Activated CD8-positive, alpha-beta T cell treated with anti-CD3 and anti-CD28 coated beads for 36 hours (primary cell): ENCODE results near the gene PAPSS2. TPM values are rescaled to one million over a fixed set of nuclear protein-coding genes. Genes with fewer than 3 reads are reported as not detected.
"Not testable (repeated sequence)": the region's sequence is repeated elsewhere in the genome, so short reads cannot be mapped to it uniquely, and the experiment has no call there.

ENCODE experiments used
- ATAC-seq: fragments of 200-7000 bp; cut with Tn5 transposase; one replicate; pipeline ENCODE4 v1.10.0; 2021; ENCODE audit warnings: mild to moderate bottlenecking, moderate library complexity
- CTCF ChIA-PET: fragments of 350-600 bp; sonication (Branson Sonifier 250); formaldehyde crosslinking; loops from one replicate; lab custom pipeline; 2021; ENCODE audit warnings: antibody characterized with exemption; lab: Charles Lee
- POLR2A ChIA-PET: fragments of 350-600 bp; sonication (Branson Sonifier 250); formaldehyde crosslinking; loops from one replicate; lab custom pipeline; 2021; ENCODE audit warnings: antibody characterized with exemption; lab: Charles Lee
- DNase-seq: peaks from one replicate; pipeline ENCODE4 v3.0.0-alpha.2; 2020
- H3K27ac Mint-ChIP-seq: one replicate; pipeline ENCODE4 v1.8.0; 2021; ENCODE audit warnings: mild to moderate bottlenecking, mixed read lengths
- H3K27me3 Mint-ChIP-seq: one replicate; pipeline ENCODE4 v1.8.0; 2021; ENCODE audit warnings: mixed read lengths
- H3K36me3 Mint-ChIP-seq: one replicate; pipeline ENCODE4 v1.8.0; 2021; ENCODE audit warnings: low read depth, mixed read lengths
- H3K4me1 Mint-ChIP-seq: one replicate; pipeline ENCODE4 v1.8.0; 2021; ENCODE audit warnings: low read depth, mixed read lengths
- H3K4me3 Mint-ChIP-seq: one replicate; pipeline ENCODE4 v1.8.0; 2021; ENCODE audit warnings: mild to moderate bottlenecking, moderate library complexity, mixed read lengths
- H3K9me3 Mint-ChIP-seq: one replicate; pipeline ENCODE4 v1.8.0; 2021; ENCODE audit warnings: mixed read lengths
- intact Hi-C: fragments of 100-400 bp; cut with micrococcal nuclease; formaldehyde crosslinking; loops from one replicate; pipeline ENCODE4 v1.10.0; 2022
- total RNA-seq, 2 experiments: library from RNA; stranded (reverse); gene quantifications; one replicate each; pipeline ENCODE4 v1.2.3, GENCODE V29; 2021
- TF ChIP-seq, protein P1 (sequence below): fragments of 200-600 bp; IDR thresholded peaks from one replicate; pipeline ENCODE4 v1.8.0; 2022; ENCODE audit warnings: antibody characterized with exemption, mild to moderate bottlenecking

The PAPSS2 gene
- total RNA-seq, 2 experiments from 2014 or later, result 0.14 to 0.20 TPM

DNA sequence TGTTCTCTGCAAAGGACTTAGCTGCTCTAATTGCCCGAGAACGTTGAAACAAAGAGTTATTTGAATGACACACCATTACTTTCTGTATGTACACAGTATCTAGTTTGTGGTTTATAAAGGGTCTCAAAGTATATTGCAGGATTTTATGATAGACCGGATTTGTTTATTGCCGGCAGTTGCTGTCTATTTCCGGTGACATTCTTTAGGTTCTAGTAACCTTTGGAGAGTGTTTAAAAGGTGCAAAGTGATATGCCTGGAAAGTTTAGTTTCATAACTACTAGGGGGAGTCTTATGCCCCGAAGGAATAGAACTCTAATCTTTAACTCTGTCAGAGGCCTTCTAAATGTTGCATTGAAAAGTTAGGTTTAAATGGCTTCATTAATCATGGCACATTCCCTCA is 63.8 kb downstream of the PAPSS2 start:
- TF ChIP-seq, protein P1, sequence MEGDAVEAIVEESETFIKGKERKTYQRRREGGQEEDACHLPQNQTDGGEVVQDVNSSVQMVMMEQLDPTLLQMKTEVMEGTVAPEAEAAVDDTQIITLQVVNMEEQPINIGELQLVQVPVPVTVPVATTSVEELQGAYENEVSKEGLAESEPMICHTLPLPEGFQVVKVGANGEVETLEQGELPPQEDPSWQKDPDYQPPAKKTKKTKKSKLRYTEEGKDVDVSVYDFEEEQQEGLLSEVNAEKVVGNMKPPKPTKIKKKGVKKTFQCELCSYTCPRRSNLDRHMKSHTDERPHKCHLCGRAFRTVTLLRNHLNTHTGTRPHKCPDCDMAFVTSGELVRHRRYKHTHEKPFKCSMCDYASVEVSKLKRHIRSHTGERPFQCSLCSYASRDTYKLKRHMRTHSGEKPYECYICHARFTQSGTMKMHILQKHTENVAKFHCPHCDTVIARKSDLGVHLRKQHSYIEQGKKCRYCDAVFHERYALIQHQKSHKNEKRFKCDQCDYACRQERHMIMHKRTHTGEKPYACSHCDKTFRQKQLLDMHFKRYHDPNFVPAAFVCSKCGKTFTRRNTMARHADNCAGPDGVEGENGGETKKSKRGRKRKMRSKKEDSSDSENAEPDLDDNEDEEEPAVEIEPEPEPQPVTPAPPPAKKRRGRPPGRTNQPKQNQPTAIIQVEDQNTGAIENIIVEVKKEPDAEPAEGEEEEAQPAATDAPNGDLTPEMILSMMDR, result no peak
- CTCF ChIA-PET, result no interaction called here
- intact Hi-C loops, result no loop called here
- ATAC-seq (no peak), DNase-seq (no peak)
- POLR2A ChIA-PET, result no interaction called here
- no peaks in the 10 kb centered on the region for H3K36me3 Mint-ChIP-seq
- peaks cover 13% of the 10 kb centered on the region for H3K27me3 Mint-ChIP-seq
- no peak overlapping the region for H3K4me3 Mint-ChIP-seq
- no peak overlapping the region for H3K27ac Mint-ChIP-seq
- H3K4me1 Mint-ChIP-seq, result no peaks in the 10 kb centered on the region
- no peaks in the 10 kb centered on the region for H3K9me3 Mint-ChIP-seq

DNA sequence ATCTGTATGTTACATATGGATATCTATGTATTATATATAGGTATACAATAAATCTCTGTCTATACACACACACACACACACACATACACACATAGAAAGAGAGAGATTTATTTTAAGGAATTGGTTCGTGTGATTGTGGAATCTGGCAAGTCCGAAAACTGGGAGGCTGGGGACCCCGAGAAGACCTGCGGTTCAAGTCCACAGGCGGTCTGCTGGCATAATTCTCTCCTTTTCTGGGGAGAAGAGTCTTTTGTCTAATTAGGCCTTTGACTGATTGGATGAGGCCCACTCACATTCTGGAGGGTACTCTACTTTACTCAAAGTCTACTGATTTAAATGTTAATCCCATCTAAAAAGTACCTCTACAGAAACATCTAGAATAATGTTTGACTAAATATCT is 65.1 kb downstream of the PAPSS2 start:
- CTCF ChIA-PET, result interaction anchor here (1.4 kb wide), 1 partner anchor 10 kb away, joined by 4 read pairs; no protein-coding TSS in a partner anchor
- intact Hi-C loops, result no loop called here

DNA sequence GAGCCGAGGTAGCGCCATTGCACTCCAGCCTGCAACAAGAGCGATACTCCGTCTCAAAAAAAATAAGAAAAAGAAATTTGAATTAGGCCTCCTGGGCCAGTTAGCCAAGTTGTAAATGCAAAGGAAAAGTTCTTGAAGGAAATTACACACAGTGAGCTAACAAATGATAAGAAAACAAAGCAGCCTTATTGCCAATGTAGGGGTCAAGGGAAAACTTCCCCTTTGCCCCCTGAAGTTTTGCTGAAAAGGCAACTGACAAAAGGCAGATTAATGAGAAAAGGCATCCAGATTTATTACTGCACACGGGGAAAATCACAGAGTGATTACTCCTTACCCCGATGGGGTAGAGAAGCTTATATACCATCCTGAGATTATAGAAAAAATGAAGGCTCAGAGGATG is 70.3 kb downstream of the PAPSS2 start:
- Mint-ChIP-seq H3K4me1 (no peaks in the 10 kb centered on the region), H3K27me3 (peaks cover 11% of the 10 kb centered on the region), H3K36me3 (no peaks in the 10 kb centered on the region), H3K4me3 (no peak overlapping the region), H3K27ac (no peak overlapping the region), H3K9me3 (no peaks in the 10 kb centered on the region)
- ChIA-PET POLR2A (no interaction called here), CTCF (interaction anchor here (1.3 kb wide), 1 partner anchor 11 kb away, joined by 3 read pairs; no protein-coding TSS in a partner anchor)
- TF ChIP-seq, protein P1, result no peak
- intact Hi-C loops, result no loop called here
- ATAC-seq, result no peak
- DNase-seq, result no peak

More for the DNA sequence above, 65.1 kb downstream of the PAPSS2 start:
- Mint-ChIP-seq H3K27me3 (peaks cover 12% of the 10 kb centered on the region), H3K36me3 (no peaks in the 10 kb centered on the region), H3K4me1 (no peaks in the 10 kb centered on the region), H3K9me3 (no peaks in the 10 kb centered on the region), H3K27ac (no peak overlapping the region), H3K4me3 (no peak overlapping the region)
- DNase-seq (no peak), ATAC-seq (no peak)
- POLR2A ChIA-PET, result interaction anchor here (0.8 kb wide), 1 partner anchor 79 kb away, joined by 3 read pairs; no protein-coding TSS in a partner anchor
- TF ChIP-seq, protein P1, result no peak

DNA sequence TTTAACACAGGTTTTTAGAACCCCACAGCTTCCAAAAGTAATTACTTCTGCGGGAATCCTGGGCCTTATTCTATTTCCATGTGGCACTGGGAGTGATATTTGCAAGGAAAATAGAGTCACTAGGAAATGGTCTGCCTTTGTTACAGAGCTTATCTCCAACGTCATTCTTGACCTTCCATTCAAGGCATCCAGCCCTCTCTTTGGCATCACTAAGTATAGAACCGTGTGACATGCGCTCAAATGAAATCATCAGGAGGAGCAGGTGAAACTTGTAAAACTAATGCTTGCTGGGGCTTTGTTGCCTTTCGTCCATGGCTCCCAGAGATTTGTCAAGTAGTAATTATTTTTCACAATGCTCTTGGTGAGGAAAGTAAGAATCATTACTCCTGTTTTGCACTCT is 73.4 kb downstream of the PAPSS2 start:
- Mint-ChIP-seq H3K9me3 (no peaks in the 10 kb centered on the region), H3K4me3 (no peak overlapping the region), H3K36me3 (no peaks in the 10 kb centered on the region), H3K4me1 (no peaks in the 10 kb centered on the region), H3K27me3 (peaks cover 15% of the 10 kb centered on the region), H3K27ac (no peak overlapping the region)
- POLR2A ChIA-PET, result interaction anchor here (0.7 kb wide), 1 partner anchor 86 kb away, joined by 3 read pairs; no protein-coding TSS in a partner anchor
- no peak for ATAC-seq
- intact Hi-C loops, result no loop called here
- CTCF ChIA-PET, result interaction anchor here (0.8 to 3.2 kb wide), 11 partner anchors 11 to 228 kb away, joined by 3 to 20 read pairs (median 3); partner anchors contain the start of gene MINPP1
- TF ChIP-seq, protein P1, result no peak
- DNase-seq, result no peak

DNA sequence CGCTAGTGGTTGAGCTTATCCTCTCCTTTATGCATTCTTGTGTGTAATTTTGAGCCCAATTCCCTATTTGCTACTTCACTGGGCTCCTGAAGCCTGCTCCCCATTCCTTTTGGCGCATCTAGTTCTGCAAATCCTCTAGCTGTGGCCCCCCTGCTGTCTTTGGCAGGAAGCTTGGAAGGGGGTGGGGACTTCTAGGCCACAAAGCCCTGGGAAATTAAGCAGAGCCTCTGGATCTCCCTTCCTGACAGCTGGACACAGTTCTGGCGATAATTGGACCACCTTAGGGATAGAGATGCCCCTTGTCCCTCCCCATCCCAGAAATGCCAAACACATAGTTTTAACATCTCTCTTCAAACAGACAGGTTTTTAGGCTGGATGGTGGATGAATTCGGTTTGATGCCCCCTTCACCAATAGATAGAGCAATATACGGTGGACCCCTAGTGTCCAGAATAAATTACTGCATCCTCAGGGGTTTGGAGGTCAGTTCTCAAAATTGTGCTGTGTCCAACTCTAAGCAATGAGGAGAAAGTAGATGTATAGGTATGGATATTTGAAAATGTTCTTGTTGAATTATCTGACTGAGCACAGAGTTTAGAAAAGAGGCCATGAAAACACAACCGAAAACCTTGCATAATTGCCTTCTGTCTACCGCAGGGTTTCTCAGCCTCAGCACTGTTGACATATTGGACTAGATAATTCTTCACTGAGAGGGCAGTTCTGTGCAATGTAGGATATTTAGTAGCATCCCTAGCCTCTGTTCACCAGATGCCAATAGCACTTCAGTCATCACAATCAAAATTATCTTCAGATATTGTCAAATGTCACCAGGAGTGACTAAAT is 75.5 kb downstream of the PAPSS2 start:
- DNase-seq, result no peak
- CTCF ChIA-PET, result interaction anchor here (0.8 to 3.2 kb wide), 13 partner anchors 9 to 211 kb away, joined by 3 to 20 read pairs (median 4); no protein-coding TSS in a partner anchor
- intact Hi-C loops, result loop anchor here (2.0 to 5.0 kb wide), 2 partner anchors 78 to 202 kb away; partner anchors contain the start of gene PAPSS2
- TF ChIP-seq, protein P1, result peak; percentile 69
- POLR2A ChIA-PET, result interaction anchor here (0.6 kb wide), 1 partner anchor 41 kb away, joined by 3 read pairs; no protein-coding TSS in a partner anchor
- ATAC-seq, result peak; percentile 88
- H3K27me3 Mint-ChIP-seq, result peaks cover 13% of the 10 kb centered on the region
- H3K27ac Mint-ChIP-seq, result no peak overlapping the region
- H3K9me3 Mint-ChIP-seq, result no peaks in the 10 kb centered on the region
- H3K4me3 Mint-ChIP-seq, result no peak overlapping the region
- H3K36me3 Mint-ChIP-seq, result no peaks in the 10 kb centered on the region
- no peaks in the 10 kb centered on the region for H3K4me1 Mint-ChIP-seq

DNA sequence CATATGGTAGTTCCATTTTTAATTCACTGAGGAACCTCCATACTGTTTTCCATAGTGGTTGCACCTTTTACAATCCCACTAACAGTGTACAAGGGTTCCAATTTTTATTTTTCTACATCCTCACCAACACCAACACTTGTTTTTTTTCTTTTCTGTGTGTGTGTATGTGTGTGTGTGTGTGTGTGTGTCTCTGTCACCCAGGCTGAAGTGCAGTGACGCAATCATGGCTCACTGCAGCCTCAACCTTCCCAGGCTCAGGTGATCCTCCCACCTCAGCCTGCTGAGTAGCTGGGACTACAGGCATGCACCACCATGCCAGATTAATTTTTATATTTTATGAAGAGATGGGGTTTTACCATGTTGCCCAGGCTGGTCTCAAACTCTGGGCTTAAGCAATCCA is 78.6 kb downstream of the PAPSS2 start:
- intact Hi-C loops, result loop anchor here (5.0 kb wide), 1 partner anchor 81 kb away; the partner anchor contains the start of gene PAPSS2
- ATAC-seq, H3K4me3 Mint-ChIP-seq, H3K27ac Mint-ChIP-seq, H3K9me3 Mint-ChIP-seq, H3K36me3 Mint-ChIP-seq, H3K4me1 Mint-ChIP-seq, POLR2A ChIA-PET, DNase-seq: not testable (repeated sequence)
- H3K27me3 Mint-ChIP-seq, result peaks cover 15% of the 10 kb centered on the region
- CTCF ChIA-PET, result interaction anchor here (0.6 kb wide), 1 partner anchor 202 kb away, joined by 4 read pairs; no protein-coding TSS in a partner anchor
